Stimulated activated naive CD4-positive, alpha-beta T cell treated with Interleukin-2 at 50 U/mL for 16 hours (primary cell): ENCODE data around the gene PAPSS1.
"Not testable (repeated sequence)": the region's sequence is repeated elsewhere in the genome, so short reads cannot be mapped to it uniquely, and the experiment has no call there.

ENCODE experiments used
- DNase-seq: peaks from one replicate; lab custom pipeline; 2025; lab: John Stamatoyannopoulos, UW

The PAPSS1 gene

DNA sequence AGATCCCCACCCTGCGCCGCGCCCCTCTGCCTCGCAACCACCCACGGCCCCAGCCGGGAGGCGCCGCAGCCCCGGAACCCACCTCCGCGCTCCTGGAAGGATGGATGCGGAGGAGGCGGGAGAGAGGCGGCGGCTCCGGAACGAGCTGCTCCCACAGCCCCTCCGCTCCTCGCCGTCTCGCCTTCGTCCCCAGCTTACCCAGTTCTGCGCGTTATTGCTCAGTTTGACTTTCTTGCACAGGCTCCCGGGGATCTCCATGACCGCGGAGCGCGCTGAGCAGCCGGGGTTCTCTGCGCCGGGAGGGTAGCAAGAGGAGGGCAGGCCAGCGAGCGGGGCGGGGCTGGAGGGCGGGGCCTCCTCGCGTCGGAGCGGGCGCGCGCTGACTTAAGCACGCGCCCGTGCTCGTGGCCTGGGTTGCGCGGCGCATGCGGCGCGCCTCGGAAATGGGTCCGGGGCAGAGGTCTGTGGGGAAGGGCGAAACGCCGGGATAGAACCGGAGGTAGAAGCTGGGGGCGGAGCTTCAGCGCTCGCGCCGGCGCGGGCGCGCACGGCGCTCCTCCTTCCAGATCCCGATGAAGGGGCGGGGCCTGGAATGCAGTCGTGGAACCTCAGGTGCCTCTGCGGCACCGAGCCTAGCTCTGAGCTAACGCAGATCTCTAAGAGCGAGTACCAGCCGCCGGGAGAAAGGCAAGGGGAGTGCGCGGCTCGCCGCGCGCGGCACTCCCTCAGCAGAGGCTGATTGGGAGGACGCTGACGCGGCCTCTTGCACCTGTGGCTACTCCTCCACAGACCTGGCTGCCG, at the start of gene PAPSS1:
PAPSS1 (minus strand) TSS at position 313 of the 801 bp plus-strand sequence; CDS start at position 258, 55 bp downstream.
- DNase-seq: peak; percentile 91

DNA sequence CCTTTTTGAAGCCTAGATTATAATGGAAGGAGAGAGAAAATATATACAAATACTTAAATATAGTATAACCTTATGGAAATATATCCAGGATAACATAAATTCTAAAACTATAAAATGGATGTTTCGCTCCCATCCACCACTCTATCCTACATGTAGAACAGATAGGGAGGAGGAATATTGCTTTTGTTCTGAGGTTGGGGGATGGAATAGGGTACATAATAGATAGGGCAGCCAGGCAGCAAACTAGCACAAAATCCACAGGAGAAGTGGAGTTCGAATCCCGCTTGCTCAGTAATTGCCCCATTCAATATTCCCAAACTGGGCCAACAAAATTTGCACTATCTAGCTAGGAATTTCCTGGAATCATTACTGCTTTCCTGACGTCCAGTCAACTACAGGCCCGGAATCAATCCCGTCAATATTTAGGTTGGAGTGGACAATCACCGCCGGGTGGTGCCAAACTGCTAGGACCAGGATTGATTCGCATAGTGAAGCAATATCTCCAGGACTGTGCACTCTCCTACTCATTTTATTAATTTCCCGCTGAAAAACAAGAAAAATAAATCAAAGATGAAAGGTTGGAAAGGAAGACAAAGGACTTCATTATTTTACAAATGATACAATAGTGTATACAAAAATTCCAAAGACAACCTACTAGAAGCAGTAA, 40.4 kb upstream of the PAPSS1 start:
- no peak for DNase-seq

DNA sequence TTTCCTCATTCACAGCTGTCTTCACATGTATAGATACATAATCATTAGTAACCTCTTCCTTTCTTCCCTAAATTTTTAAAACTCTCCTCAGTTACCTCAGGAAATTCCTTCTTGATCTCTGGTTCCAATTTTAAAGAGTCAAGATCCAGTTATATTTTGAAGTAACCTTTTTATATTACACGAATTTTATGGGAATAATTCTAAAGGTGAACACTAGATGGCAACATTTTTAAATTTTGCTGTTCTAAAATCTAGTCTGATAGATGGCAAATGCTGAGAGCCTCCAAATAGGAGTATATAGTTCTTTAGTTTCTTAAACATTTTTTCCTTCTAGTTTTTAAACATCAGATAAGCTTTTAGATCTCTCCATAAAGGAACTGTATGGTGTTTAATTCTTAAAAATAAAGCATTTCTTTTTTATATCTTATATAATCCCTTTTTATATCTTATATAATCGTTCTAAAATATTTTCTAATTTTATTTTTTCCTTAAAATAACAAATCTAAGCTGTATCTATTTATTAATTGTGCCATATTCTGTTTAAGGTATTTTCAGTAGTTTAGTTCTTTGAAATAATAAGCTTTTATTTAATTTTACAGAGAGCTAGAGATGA, 37.9 kb upstream of the PAPSS1 start:
- no peak for DNase-seq

DNA sequence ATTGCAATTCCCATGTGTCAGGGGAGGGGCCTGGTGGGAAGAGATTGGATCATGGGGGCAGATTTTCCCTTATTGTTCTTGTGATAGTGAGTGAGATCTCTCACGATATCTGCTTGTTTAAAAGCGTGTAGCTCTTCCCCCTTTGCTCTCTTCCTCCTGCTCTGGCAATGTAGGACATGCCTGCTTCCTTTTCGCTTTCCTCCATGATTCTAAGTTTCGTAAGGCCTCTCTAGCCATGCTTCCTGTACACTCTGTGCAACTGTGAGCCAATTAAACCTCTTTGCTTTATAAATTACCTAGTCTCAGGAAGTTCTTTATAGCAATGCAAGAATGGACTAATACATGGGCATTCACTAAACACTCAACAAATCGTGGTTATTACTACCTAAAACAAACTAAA, 37.2 kb upstream of the PAPSS1 start:
- no peak for DNase-seq

DNA sequence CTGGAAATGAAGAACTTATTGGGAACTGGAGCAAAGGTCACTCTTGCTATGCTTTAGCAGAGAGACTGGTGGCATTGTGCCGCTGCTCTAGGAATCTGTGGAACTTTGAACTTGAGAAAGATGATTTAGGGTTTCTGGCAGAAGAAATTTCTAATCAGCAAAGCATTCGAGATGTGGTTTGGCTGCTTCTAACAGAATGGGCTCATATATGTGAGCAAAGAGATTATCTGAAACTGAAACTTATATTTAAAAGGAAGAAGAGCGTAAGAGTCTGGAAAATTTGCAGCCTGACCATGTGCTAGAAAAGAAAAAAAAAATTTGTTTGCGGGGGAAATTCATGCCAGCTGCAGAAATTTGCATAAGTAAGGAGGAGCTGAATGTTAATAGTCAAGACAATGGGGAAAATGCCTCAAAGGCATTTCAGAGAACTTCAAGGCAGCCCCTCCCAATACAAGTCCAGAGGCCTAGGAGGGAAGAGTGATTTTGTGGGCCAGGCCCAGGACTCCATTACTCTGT, 35.9 kb upstream of the PAPSS1 start:
- no peak for DNase-seq

DNA sequence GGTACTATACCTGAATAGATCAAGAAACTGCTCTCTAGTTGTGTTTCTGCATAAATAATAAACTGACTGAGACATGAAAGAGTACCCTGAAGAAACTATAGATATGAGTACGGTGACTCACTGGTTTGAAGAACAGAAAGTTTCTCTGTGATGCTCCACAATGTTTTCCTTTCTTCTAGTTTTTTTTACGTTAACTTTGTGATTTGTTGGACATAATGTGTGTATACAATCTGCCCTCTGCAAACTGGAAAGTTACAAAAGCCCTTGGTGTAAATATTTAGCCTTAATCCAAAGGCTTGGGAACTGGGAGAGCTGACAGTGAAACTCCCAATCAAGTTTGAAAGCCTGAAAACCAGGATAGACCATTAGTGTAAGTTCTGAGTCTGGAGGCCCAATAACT, 31.6 kb upstream of the PAPSS1 start:
- no peak for DNase-seq

DNA sequence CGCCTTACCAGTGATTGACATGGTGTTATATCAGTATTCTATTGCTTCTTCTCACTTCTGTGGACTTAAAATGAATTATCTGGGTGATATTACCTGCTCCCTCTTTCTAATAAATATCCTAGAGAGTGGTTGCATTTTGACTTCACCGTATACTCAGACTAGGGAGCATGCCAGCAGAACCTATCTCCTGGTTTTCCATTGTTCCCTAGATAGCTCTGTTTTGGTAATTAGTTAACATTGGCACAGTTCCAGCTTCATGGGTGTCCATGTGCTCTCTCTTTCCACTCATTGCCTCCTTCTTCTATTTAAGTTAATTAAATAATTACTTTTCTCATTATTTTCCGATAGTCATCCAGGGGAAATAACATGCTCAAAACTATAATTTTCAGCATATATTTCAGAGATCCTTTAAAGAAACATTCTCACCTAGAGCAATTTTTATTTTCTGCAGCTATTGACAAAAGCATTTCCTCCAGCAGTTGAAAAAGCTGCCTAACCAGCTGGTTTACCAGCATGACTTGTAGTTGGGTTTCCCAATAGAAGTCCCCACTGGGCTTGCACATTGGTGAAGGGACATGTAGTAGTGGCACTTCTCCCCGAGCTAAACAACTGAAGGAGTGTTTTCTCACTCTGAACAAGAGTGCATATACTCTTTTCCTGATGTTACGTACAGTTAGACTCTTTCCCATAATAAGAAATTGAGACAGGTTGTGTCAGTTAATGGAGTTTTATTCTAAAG, 27.9 kb upstream of the PAPSS1 start:
- no peak for DNase-seq

DNA sequence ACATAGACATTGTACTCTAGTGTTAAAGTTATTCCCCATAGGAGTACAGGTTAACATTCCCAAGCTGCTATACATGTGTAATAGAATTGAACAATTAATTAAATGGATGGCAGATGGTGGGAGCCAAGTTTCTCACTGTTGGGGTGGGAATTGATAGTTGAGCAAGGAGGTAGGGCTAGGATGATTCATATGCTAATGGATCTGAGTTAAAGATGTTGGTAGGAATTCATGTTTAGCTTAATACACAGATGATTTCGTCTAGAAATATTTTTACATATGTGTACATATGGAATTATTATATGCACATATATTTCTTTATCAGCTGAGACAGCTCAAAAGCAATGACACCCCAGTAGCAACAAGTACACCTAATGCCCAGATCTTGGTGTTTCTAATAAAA, 26.1 kb upstream of the PAPSS1 start:
- DNase-seq: no peak

DNA sequence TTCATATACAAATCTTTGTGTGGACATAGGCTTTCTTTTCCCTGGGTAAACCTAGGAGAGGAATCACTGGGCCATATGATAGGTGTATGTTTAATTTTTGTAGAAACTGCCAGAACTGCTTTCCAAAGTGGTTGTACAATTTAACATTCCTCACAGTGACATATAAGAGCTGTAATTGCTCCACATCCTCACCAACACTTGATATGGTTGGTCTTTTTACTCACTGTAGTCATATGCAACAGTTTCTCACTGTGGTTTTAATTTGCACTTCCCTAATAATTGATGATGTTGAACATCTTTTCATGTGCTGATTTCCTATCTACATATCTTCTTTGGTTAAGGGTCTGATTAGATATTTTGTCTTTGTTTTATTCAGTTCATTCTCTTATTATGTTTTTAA, 24.5 kb upstream of the PAPSS1 start:
- DNase-seq: no peak

DNA sequence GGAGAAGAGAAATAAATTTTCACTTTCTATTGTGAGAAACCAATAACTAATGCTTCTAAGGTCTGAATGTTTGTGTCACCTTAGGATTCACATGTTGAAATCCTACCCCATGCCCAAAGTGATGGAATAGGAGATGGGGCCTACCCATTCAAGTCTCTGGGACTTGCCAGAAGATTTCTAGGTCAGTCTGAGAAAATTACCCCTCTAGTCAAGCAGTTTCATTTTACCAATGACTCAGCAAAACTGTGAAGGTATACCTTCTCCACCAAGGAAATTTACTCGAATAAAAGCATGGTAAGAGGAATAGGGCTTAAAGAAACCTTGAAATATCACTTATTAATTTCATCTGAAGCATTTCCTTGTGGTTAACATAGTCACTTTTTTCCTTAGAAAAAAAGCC, 23.5 kb upstream of the PAPSS1 start:
- DNase-seq: no peak

DNA sequence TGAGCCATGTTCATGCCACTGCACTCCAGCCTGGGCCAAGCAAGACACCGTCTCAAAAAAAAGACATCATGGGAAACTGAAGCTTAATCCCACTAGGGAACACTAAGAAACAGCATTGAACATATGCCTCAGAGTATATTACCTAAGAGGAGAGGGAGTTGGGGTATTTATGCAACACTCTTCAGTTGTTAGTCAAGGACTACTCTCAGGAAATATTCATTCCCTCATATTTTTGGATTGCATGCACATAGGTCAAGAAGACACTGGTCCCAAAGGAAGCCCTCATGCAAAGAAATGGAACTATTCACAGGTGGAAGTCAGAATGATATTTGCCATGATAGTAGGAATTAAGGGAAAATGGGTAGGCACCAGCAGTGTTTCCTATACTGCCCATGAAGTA, 22.8 kb upstream of the PAPSS1 start:
- no peak for DNase-seq

DNA sequence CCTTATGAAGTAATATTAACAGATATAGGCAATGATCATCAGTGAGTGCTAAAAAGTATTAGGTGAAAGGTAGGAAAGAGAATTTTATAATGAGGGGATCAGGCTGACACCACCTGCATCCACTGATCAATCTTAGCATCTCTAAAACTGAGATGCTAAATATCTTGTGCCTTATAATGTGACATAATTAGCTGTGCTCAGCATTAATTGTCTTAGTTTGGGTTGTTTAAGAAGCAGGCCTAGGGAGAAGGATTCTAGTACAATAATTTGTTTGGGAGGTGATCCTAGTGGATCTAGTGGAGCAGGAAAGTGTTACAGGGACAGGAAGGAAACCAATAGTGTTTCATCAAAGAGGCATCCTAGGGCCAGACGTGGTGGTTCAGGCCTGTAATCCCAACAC, 22.2 kb upstream of the PAPSS1 start:
- no peak for DNase-seq

DNA sequence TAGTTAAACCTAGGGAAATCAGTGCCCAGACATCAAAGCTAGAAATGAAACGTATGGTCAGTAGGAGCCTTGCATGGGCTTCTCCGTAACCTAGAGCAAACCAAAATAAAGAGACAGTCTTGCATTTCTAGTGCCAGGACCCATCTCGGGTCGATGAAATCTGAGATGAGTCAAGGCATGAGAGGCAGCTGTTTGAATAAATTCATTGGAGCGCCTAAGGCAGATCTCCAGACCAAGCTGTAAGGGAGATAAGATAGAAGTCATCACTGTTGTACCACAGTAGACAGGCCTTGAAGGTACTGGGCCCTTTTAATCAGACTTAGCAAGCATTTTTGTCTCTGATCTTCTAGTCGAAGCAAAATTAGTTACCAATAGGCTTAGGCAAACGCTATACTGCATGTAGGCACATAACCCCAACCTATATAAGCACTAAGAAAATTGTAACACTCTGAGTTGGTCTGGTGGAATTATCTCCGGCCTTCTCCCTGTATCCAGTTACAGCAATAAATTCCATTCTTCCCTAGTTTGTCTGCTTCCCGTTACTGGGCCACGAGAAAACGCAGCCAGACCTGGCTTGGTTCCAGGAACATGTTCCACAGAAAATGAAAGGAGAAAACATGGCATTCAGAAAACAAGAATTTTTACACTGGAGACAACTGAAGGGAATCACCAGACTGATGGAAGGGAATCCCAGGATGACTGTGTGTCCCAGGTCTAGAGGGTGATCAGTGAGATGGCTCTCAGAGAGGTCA, 21.1 kb upstream of the PAPSS1 start:
- DNase-seq: no peak

DNA sequence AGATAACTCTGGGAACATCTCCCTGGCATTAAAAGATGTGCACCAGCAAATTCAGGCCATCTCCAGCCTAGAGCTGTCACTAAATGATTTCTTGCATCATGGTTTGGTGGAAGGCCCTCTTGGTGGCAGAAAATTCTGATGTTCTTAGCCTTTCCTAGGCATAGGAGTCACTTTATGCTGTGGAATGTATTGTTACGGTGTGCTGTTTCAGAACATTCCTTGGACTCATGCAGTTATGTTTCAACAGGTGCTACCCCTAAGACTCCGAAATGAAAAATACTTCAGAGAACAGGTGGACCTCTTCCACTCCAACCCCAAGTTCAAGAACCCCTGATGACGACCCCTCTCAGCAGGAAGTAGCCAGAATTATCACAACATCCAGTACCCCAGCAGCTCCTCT, 20.3 kb upstream of the PAPSS1 start:
- DNase-seq: no peak

DNA sequence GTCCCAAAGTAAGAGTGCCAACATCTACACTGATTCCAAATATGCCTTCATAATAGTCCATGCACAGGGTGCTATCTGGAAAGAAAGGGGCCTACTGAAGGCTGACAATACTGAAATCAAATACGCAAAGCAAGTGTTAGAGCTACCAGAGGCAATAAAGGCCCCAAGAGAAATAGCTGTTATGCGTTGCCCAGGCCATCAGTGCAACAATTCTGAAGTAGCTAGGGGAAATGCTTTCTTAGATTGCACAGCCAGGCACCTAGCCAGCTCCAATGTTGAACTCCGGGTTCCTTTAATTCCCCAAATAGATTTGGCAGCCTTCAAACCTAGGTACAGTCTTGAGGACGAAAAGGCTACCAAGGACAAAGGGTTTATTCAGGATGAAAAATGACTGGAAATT, 17.4 kb upstream of the PAPSS1 start:
- DNase-seq: no peak

DNA sequence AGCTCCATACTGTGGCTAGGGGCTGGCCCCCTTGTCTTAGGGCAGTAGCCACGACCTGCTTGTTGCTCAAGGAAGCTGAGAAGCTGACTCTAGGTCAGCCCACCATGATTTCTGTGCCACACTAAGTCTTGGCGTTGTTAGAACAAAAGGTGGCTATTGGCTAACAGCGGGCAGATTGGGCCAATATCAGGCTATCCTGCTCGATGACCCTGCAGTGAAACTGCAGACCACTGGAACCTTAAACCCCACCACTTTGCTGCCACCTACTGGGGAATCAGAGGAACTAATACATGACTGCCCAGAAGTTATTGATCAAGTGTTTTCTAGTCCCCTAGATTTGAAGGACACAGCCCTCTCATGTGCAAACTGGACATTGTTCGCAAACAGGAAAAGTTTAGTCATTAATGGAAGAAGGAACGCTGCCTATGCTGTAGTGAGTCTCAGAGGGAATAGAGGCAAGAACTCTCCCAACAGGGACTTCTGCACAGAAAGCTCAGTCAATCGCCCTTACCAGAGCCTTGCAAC, 17.0 kb upstream of the PAPSS1 start:
- DNase-seq: peak; percentile 0

DNA sequence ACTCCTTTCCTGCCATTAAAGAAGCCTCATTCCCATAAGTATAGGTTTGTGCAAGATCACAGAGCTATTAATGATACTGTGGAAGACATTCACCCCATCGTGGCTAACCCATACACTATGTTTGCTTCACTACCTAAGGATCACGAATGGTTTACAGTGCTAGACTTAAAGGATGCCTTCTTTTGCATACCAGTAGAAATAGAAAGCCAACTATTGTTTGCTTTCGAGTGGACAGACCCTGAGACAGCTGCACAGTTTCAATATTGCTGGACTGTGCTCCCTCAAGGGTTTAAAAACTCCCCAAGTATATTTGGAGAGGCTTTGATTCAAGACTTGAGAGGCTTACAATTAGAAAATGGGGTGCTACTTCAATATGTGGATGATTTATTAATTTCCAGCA, 16.0 kb upstream of the PAPSS1 start:
- no peak for DNase-seq

DNA sequence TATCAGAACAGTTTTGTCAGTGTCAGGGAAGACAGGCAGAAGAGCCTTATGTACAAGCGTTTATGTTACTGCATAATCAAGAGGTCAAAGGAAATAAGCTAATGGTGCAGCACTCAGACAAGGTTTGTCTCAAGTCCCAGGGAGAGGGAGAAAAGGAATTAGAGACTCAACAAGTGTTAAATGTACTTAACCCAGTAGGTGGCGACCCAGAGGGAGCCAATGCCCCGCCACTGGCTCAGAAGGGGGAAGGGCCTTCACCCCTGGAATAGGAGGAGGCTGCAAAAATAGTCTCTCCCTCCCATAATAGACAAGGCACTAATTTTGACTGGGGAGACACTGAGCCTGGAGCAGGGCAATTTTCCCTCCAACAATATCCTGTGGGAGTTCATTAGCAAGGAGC, 14.1 kb upstream of the PAPSS1 start:
- DNase-seq: no peak

DNA sequence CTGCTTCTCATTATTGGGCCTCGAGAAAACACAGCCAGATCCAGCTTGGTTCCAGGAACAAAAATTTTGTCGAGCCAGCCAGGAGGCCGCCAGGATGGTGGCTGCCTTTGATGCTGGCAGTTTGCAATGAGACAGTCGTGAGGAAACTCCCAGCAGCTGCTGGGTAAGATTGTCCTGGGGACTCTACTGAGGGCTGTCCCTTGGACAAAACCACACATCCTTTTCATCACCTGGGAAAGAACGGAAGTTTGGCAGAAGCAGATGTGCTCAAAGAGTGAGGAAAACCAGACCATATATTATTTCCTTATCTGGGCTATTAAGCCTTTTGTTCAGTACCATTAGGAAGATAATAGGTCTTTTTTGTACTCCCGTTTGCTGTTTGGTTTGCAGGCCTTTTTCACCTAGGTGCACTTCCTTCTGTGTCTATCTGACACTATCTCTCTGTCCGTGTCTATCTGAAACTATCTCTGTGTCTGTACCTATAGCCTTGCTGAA, 13.4 kb upstream of the PAPSS1 start:
- no peak for DNase-seq

DNA sequence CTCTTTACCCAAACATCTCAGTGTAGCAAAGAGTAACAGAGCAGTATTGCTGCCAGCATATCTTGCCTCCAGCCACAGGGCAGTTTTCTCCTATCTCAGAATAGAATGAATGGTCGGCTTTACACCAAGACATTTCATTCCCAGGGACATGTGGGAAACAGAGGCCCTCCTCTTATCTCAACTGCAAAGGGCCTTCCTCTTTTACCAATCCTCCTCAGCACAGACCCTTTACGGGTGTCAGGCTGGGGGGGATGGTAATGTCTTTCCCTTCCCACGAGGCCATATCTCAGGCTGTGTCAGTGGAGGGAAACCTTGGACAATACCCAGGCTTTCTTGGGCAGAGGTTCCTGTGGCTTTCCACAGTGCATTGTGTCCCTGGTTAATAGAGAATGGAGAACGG, 9.0 kb upstream of the PAPSS1 start:
- not testable (repeated sequence) for DNase-seq
